Left cardiac atrium (tissue), 4 donors: ENCODE results near the gene MARCHF3. TPM values are rescaled to one million over a fixed set of nuclear protein-coding genes. Genes with fewer than 3 reads are reported as not detected.
"Not testable (repeated sequence)": the region's sequence is repeated elsewhere in the genome, so short reads cannot be mapped to it uniquely, and the experiment has no call there.

Experiments used
- ATAC-seq, 2 donors: fragments of 200-7000 bp; cut with Tn5 transposase; one replicate each; pipeline ENCODE4 v1.9.1; 2020; ENCODE audit warnings: mild to moderate bottlenecking in 2 of 2, moderate library complexity in 2 of 2
- DNase-seq: peaks from one replicate; pipeline ENCODE4 v3.0.0-alpha.2; 2020
- intact Hi-C, 2 donors: fragments of 100-400 bp; cut with DNase I; formaldehyde crosslinking; loops; one replicate each; pipeline versions ENCODE4 v1.14.1 to v1.15.1; 2022 to 2023
- total RNA-seq, 2 donors: library from RNA; stranded (reverse); fragmentation: NEBNext Ultra II Directional; extraction: Animal tissue kit (Norgen Biotek cat#: 25700); gene quantifications; one replicate each; pipeline ENCODE4 v1.2.1, GENCODE V29; 2021
- donor health status: DM: no; HTN: yes; CAD: no.
- donor health status: DM: no; HTN: yes; CAD: no; lungs with severe emphysema.
- donor health status: DM: yes; HTN: yes; CAD: no.
- donor health status: Dilated cardiomyopathy.

MARCHF3 gene
- total RNA-seq, 2 donors from 2014 or later: 17.4 to 23.8 TPM

- intact Hi-C loops: no loop called here
- DNase-seq (no peak), ATAC-seq (no peak)
These were observed 25.7 kb upstream of the MARCHF3 start for GRCh38 chr5:127055880-127056653.

GRCh38 chr5:127053551-127053950, 23.2 kb upstream of the MARCHF3 start:
- DNase-seq, ATAC-seq, intact Hi-C loops: not testable (repeated sequence)

- ATAC-seq (no peak), DNase-seq (no peak)
- intact Hi-C loops: no loop called here
These were observed 22.7 kb upstream of the MARCHF3 start for GRCh38 chr5:127053049-127053448.

GRCh38 chr5:127051591-127051990, 21.2 kb upstream of the MARCHF3 start:
- ATAC-seq: no peak
- no peak for DNase-seq
- intact Hi-C loops: no loop called here

GRCh38 chr5:127046343-127047072, 16.1 kb upstream of the MARCHF3 start:
- intact Hi-C loops: loop anchor here in 1 of 2 donors (10.0 kb wide), 1 partner anchor 212 kb away; no protein-coding TSS in a partner anchor
- DNase-seq (no peak), ATAC-seq (peak in 1 of 2 donors; percentile 41)

- intact Hi-C loops: loop anchor here (5.0 to 10.0 kb wide), 2 partner anchors 195 to 208 kb away; no protein-coding TSS in a partner anchor
- DNase-seq (no peak), ATAC-seq (no peak)
These were observed 12.2 kb upstream of the MARCHF3 start for GRCh38 chr5:127042593-127042992.

GRCh38 chr5:127041571-127041970, 11.2 kb upstream of the MARCHF3 start:
- intact Hi-C loops: loop anchor here (5.0 to 10.0 kb wide), 2 partner anchors 194 to 207 kb away; no protein-coding TSS in a partner anchor
- ATAC-seq (peak in 1 of 2 donors; percentile 68), DNase-seq (no peak)

- intact Hi-C loops: loop anchor here (5.0 to 10.0 kb wide), 2 partner anchors 194 to 206 kb away; no protein-coding TSS in a partner anchor
- DNase-seq (no peak), ATAC-seq (peak; percentile 45 to 93)
These were observed 10.6 kb upstream of the MARCHF3 start for GRCh38 chr5:127040796-127041520.

GRCh38 chr5:127038550-127038949, 8.2 kb upstream of the MARCHF3 start:
- DNase-seq: no peak
- intact Hi-C loops: loop anchor here in 1 of 2 donors (5.0 kb wide), 1 partner anchor 34 kb away; the partner anchor contains the start of gene C5orf63
- ATAC-seq: peak; percentile 16 to 73

- DNase-seq (no peak), ATAC-seq (no peak)
- intact Hi-C loops: loop anchor here in 1 of 2 donors (5.0 kb wide), 1 partner anchor 115 kb away; no protein-coding TSS in a partner anchor
These were observed 1.5 kb upstream of the MARCHF3 start for GRCh38 chr5:127031863-127032232.

- ATAC-seq: peak in 1 of 2 donors; percentile 11
- no peak for DNase-seq
- intact Hi-C loops: loop anchor here in 1 of 2 donors (5.0 kb wide), 1 partner anchor 114 kb away; no protein-coding TSS in a partner anchor
These were observed 947 bp upstream of the MARCHF3 start for GRCh38 chr5:127031147-127031862.

GRCh38 chr5:127029581-127030258, 638 bp downstream of the MARCHF3 start:
- ATAC-seq: peak; percentile 46 to 62
- intact Hi-C loops: loop anchor here in 1 of 2 donors (5.0 to 10.0 kb wide), 2 partner anchors 55 to 112 kb away; no protein-coding TSS in a partner anchor
- peak; percentile 69 for DNase-seq

- ATAC-seq (no peak), DNase-seq (no peak)
- intact Hi-C loops: loop anchor here in 1 of 2 donors (10.0 kb wide), 1 partner anchor 54 kb away; no protein-coding TSS in a partner anchor
These were observed 1.4 kb downstream of the MARCHF3 start for GRCh38 chr5:127028822-127029457.

- intact Hi-C loops: loop anchor here in 1 of 2 donors (10.0 kb wide), 1 partner anchor 53 kb away; no protein-coding TSS in a partner anchor
- no peak for DNase-seq
- ATAC-seq: no peak
These were observed 2.8 kb downstream of the MARCHF3 start for GRCh38 chr5:127027539-127027938.

GRCh38 chr5:127026166-127026565, 4.2 kb downstream of the MARCHF3 start:
- DNase-seq (no peak), ATAC-seq (no peak)
- intact Hi-C loops: loop anchor here in 1 of 2 donors (10.0 kb wide), 1 partner anchor 51 kb away; no protein-coding TSS in a partner anchor

GRCh38 chr5:127025467-127025866, 4.9 kb downstream of the MARCHF3 start:
- ATAC-seq: no peak
- no peak for DNase-seq
- intact Hi-C loops: loop anchor here in 1 of 2 donors (10.0 kb wide), 1 partner anchor 51 kb away; no protein-coding TSS in a partner anchor

GRCh38 chr5:127024821-127025220, 5.5 kb downstream of the MARCHF3 start:
- no peak for DNase-seq
- intact Hi-C loops: loop anchor here in 1 of 2 donors (10.0 kb wide), 1 partner anchor 50 kb away; no protein-coding TSS in a partner anchor
- no peak for ATAC-seq
